HG03095 (cell line): ENCODE data around the gene ADORA2B.
A peak's percentile ranks its signal among the peaks of the same experiment; 100 is the strongest.
"Not testable (repeated sequence)": the region's sequence is repeated elsewhere in the genome, so short reads cannot be mapped to it uniquely, and the experiment has no call there.

ENCODE experiments used
- ATAC-seq: cut with Tn5 transposase; IDR thresholded peaks from one replicate; pipeline ENCODE4 v1.9.1; 2021; ENCODE audit warnings: moderate library complexity; ENCODE audit not compliant: unreplicated experiment

Gene ADORA2B

GRCh38 chr17:15944759-15945526 is at the start of gene ADORA2B:
Gene ADORA2B, plus strand, starts transcription at chr17:15945130. Its CDS starts 119 bp downstream, at chr17:15945249.
- ATAC-seq, result peak; percentile 35

- ATAC-seq, result no peak
Measured at GRCh38 chr17:15896277-15896676, 48.7 kb upstream of the ADORA2B start.

GRCh38 chr17:15896834-15897233 is 48.1 kb upstream of the ADORA2B start:
- no peak for ATAC-seq

GRCh38 chr17:15899596-15899995 is 45.3 kb upstream of the ADORA2B start:
- not testable (repeated sequence) for ATAC-seq

GRCh38 chr17:15900871-15901270 is 44.1 kb upstream of the ADORA2B start:
- no peak for ATAC-seq

- ATAC-seq, result not testable (repeated sequence)
Measured at GRCh38 chr17:15905236-15905635, 39.7 kb upstream of the ADORA2B start.

- no peak for ATAC-seq
Measured at GRCh38 chr17:15907290-15907689, 37.6 kb upstream of the ADORA2B start.

GRCh38 chr17:15908378-15908777 is 36.6 kb upstream of the ADORA2B start:
- ATAC-seq, result no peak

GRCh38 chr17:15909481-15909991 is 35.4 kb upstream of the ADORA2B start:
- no peak for ATAC-seq

GRCh38 chr17:15910791-15911190 is 34.1 kb upstream of the ADORA2B start:
- no peak for ATAC-seq

- not testable (repeated sequence) for ATAC-seq
Measured at GRCh38 chr17:15911701-15912100, 33.2 kb upstream of the ADORA2B start.

GRCh38 chr17:15912416-15912955 is 32.4 kb upstream of the ADORA2B start:
- no peak for ATAC-seq

GRCh38 chr17:15913826-15914225 is 31.1 kb upstream of the ADORA2B start:
- no peak for ATAC-seq

GRCh38 chr17:15914400-15915170 is 30.3 kb upstream of the ADORA2B start:
- no peak for ATAC-seq

GRCh38 chr17:15915961-15916360 is 29.0 kb upstream of the ADORA2B start:
- no peak for ATAC-seq

- ATAC-seq, result no peak
Measured at GRCh38 chr17:15917021-15917437, 27.9 kb upstream of the ADORA2B start.

- no peak for ATAC-seq
Measured at GRCh38 chr17:15917438-15918027, 27.4 kb upstream of the ADORA2B start.

GRCh38 chr17:15918261-15918660 is 26.7 kb upstream of the ADORA2B start:
- ATAC-seq, result no peak

- no peak for ATAC-seq
Measured at GRCh38 chr17:15918661-15919259, 26.2 kb upstream of the ADORA2B start.

GRCh38 chr17:15919466-15919865 is 25.5 kb upstream of the ADORA2B start:
- no peak for ATAC-seq

- no peak for ATAC-seq
Measured at GRCh38 chr17:15920758-15921239, 24.1 kb upstream of the ADORA2B start.
